ENCODE measurements around the gene RAB40C.

The RAB40C gene

DNA sequence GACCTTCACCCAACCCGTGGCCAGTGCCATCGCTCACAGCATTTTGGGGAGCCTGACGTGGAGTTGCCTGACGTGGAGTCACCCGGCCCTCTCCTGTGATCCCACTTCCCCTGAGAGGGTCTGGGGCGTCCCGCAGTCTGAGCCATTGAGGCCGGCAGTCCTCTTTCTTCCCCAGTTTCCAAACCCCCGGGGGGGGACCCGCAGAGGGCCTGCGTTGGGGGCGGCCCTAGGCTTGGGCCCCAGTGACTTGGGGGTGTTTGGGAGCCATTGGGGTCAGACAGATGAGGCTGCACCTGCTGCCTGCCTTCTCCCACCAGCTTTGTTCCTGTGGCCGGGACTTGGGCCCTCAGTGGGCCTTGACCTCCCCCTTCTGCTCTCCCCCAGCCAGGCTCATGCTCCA, 79.8 kb downstream of the RAB40C start:
- no peak overlapping the region for H3K4me3 ChIP-seq (ENCODE audit: low read length)
- DNase-seq (ENCODE audit: low read depth, low spot score): no peak

DNA sequence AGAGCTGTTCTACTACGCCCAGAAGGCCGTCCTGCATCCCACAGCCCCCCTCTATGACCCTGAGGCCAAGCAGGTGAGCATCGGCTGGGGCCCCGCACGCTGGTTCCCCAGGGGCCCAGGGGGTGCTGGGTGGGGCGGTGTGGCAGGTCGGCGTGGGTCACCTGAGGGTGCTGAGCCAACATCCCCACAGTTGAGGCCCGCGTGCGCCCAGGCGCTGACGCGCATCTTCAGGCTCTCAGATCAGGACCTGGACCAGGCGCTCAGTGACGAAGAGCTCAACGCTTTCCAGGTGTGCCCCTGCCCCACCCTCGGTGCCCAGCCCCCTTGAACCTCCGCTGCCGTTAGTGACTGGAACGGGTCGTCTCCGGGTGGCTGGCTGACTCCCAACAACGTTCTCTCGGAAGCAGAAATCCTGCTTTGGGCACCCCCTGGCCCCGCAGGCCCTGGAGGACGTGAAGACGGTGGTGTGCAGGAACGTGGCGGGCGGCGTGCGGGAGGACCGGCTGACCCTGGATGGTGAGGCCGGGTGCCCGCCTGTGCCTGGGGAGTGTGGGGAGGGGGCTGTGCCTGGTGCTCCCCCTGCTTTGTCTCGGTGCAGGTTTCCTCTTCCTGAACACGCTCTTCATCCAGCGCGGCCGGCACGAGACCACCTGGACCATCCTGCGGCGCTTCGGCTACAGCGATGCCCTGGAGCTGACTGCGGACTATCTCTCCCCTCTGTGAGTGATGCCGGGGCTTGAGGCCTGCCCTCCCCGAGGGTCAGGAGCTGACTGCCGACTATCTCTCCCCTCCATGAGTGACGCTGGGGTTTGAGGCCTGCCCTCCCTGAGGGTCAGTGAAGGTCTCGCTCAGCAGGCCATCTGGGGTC, 80.9 kb downstream of the RAB40C start:
- no peak overlapping the region for H3K4me3 ChIP-seq (ENCODE audit: low read length)
- DNase-seq (ENCODE audit: low read depth, low spot score): no peak

DNA sequence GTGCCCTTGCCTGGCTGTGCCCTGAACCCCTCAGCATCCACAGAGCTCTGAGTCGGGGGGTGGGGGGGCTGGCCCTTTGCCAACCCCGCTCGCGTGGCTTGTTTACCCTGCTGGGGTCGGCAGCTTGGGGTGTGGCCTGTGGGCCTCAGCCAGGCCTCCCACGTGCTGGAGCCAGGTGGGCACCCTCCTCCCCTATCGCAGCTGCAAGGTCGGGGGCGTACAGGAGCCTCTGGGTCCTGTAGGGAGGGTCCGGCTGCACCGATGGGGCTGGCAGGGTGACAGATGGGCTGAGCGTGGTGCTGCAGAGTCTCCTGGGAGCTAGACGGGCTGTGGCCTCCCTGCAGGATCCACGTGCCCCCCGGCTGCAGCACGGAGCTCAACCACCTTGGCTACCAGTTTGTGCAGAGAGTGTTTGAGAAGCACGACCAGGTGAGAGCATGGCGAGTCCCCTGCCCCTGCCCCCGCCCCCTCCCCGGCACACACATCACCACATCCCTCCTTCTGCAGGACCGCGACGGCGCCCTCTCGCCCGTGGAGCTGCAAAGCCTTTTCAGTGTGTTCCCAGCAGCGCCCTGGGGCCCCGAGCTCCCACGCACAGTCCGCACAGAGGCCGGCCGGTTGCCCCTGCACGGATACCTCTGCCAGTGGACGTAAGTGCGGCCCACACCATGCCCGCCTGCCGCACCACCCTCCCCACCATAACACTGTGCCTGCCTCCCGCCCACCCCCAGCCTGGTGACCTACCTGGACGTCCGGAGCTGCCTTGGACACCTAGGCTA, 81.7 kb downstream of the RAB40C start:
- no peak overlapping the region for H3K4me3 ChIP-seq (ENCODE audit: low read length)
- DNase-seq (ENCODE audit: low read depth, low spot score): no peak

DNA sequence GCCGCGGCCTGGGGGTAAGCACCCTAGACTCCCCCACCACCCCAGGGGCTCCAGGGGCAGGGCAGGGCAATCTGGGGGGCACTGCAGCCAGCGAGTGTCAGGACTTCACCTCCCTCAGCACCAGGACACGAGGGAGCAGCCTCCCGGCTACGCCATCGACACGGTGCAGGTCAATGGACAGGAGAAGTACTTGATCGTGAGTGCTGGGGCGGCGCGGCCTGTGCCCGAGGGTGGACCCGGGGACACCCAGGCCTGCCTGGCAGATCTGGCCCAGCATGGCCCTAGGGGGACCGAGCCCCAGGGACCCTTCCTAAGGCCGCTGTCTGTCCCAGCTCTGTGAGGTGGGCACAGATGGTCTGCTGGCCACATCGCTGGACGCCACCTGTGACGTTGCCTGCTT, 82.5 kb downstream of the RAB40C start:
- DNase-seq (ENCODE audit: low read depth, low spot score): no peak
- H3K4me3 ChIP-seq (ENCODE audit: low read length): no peak overlapping the region

DNA sequence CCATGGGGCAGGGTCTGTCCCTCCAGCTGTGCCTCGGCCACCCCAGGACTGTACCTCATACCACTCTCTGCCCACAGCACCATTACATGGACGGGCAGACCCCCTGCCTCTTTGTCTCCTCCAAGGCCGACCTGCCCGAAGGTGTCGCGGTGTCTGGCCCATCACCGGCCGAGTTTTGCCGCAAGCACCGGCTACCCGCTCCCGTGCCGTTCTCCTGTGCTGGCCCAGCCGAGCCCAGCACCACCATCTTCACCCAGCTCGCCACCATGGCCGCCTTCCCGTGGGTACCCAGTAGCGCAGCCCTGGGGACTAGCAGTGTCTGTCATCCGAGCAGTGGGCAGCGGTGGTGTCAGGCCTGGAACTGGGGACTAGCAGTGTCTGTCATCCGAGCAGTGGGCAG, 83.0 kb downstream of the RAB40C start:
- DNase-seq (ENCODE audit: low read depth, low spot score): no peak
- no peak overlapping the region for H3K4me3 ChIP-seq (ENCODE audit: low read length)

DNA sequence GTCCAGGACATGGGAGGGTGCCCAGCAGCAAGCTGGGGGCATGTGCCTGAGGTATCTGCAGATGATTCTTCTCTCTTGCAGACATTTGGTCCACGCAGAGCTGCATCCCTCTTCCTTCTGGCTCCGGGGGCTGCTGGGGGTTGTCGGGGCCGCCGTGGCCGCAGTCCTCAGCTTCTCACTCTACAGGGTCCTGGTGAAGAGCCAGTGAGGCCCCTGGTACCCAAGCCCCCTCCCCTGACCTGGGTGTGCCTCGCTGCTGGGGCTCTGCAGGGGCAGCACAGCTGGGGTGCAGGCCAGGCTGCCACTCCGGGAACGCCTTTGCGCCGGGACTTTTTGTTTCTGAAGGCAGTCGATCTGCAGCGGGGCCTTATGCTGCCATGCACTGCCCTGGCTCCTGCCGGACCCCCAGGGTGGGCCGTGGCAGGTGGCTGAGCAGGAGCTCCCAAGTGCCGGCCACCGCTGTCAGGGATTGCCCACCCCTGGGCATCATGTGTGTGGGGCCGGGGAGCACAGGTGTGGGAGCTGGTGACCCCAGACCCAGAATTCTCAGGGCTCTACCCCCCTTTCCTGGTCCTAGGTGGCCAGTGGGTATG, 83.6 kb downstream of the RAB40C start:
- H3K4me3 ChIP-seq (ENCODE audit: low read length): no peak overlapping the region
- DNase-seq (ENCODE audit: low read depth, low spot score): no peak

DNA sequence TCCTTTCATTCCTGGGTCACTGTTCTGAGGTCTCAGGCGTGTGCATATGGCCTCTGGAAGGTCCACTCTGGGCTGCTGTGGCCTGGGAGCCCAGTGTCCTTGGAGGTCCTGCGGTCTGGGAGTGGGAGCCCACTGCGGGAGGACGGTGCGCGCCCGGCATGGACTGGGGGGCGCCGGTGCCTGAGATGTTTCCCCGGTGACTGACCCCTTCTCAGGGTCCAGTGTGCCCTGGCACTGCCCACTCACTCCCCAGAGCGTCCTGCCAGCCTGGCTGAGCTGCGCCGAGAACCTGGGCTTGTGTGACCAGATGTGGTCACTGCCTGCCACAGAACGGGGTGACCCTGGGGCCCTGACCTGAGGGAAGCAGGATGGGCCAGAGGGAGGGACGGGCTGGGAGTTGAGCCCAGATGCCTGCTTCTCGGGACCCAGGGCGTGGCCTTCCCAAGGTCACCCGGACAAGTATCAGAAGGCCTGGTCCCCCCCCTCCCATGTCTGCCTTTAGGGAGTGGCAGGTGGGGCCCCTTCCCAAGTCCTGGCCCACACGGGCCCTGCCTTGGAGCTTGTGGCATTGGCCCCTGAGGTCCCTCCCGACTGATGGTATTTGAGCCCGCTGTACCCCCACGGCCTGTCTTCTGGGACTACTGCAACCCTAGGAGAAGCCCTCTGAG, 84.5 kb downstream of the RAB40C start:
- no peak overlapping the region for H3K4me3 ChIP-seq (ENCODE audit: low read length)
- no peak for DNase-seq (ENCODE audit: low read depth, low spot score)

DNA sequence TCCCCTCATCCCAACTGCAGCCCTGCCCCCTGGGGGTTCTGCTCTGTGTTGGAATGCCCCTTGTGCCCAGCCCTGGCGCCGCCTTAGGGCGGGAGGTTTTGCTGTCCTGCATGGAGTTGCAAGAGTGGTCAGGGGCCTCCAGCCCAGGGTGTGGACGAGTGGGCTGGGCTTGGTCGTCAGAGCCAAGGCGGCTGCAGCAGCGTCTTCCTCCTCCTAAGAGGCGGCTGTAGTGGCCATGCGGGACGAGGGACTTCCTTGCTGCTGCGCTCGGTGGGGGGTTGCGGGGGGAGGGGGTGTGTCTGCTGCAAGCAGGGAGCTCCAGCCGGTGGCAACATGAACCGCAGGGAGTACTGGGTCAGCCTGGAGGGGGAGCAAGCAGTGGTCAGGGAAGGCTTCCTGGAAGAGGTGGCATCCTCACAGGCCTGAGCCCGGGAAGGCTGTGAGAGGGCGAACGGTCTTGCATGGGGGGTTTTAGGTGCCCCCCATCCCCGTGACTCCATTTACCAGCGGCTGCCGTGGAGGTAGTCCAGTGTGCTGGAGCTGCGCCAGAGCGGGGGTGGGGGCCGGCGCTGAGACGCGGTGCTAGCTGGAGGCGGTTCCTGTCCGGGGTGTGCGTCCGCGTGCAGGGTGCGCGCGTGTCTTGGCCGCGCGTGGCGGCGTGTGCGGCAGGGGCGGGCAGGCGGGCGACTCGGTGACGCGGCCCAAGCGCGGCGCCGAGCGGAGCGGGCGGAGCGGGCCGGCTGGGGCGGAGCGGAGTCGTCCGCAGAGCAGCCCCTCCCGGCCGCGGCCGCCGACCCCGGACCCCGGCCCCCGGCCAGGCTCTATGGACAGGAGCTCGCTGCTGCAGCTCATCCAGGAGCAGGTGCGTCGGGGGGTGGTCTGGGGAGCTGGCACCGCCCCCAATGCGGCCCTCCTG, 85.4 kb downstream of the RAB40C start, which contains the start of gene RHBDL1:
Gene RHBDL1 (plus strand): TSS at position 704 of the 916 bp plus-strand sequence. CDS start 120 bp downstream, at position 824.
- DNase-seq (ENCODE audit: low read depth, low spot score): no peak
- H3K4me3 ChIP-seq (ENCODE audit: low read length): no peak within 1 kb of the TSS

DNA sequence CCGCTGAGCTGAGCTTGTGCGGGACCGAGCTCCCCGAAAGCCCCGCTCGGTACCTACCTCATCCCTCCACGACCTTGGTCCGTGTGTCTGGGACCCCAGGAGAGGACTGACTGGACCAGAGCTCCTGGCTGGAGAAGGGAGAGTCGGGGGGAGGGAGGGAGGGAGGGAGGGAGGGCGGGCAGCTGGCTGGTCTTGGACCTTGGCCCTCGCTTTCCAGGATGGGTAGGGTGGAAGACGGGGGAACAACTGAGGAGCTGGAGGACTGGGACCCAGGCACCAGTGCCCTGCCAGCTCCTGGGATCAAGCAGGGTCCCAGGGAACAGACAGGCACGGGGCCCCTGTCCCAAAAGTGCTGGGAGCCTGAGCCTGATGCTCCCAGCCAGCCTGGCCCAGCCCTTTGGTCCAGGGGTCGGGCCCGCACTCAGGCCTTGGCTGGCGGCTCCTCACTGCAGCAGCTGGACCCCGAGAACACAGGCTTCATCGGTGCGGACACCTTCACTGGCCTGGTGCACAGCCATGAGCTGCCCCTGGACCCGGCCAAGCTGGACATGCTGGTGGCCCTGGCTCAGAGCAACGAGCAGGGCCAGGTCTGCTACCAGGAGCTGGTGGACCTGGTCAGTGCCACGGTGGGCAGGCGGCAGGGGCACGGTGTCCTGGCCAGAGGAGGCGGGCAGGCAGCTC, 86.2 kb downstream of the RAB40C start:
- no peak overlapping the region for H3K4me3 ChIP-seq (ENCODE audit: low read length)
- DNase-seq (ENCODE audit: low read depth, low spot score): no peak

DNA sequence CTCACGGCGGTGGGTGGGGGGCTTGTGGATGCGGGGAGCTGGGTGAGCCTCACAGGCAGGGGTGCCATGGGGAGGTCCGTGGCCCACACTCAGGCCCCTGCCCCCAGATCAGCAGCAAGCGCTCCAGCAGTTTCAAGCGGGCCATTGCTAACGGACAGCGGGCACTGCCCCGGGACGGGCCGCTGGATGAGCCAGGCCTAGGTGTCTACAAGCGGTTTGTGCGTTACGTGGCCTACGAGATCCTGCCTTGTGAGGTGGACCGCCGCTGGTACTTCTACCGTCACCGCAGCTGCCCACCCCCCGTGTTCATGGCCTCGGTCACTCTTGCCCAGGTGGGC, 86.7 kb downstream of the RAB40C start:
- H3K4me3 ChIP-seq (ENCODE audit: low read length): no peak overlapping the region
- no peak for DNase-seq (ENCODE audit: low read depth, low spot score)

DNA sequence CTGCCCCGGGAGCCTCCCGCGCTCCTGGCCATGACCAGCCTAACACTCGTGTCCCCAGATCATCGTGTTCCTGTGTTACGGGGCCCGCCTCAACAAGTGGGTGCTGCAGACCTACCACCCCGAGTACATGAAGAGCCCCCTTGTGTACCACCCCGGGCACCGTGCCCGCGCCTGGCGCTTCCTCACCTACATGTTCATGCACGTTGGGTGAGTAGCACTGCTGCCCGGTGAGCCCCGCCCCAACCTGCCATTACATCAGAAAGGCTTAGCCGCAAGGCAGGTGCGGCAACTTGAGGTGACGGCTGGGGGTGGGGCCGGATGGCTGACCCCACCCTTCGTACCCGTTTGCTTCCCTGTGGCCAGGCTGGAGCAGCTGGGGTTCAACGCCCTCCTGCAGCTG, 87.0 kb downstream of the RAB40C start:
- no peak overlapping the region for H3K4me3 ChIP-seq (ENCODE audit: low read length)
- no peak for DNase-seq (ENCODE audit: low read depth, low spot score)

DNA sequence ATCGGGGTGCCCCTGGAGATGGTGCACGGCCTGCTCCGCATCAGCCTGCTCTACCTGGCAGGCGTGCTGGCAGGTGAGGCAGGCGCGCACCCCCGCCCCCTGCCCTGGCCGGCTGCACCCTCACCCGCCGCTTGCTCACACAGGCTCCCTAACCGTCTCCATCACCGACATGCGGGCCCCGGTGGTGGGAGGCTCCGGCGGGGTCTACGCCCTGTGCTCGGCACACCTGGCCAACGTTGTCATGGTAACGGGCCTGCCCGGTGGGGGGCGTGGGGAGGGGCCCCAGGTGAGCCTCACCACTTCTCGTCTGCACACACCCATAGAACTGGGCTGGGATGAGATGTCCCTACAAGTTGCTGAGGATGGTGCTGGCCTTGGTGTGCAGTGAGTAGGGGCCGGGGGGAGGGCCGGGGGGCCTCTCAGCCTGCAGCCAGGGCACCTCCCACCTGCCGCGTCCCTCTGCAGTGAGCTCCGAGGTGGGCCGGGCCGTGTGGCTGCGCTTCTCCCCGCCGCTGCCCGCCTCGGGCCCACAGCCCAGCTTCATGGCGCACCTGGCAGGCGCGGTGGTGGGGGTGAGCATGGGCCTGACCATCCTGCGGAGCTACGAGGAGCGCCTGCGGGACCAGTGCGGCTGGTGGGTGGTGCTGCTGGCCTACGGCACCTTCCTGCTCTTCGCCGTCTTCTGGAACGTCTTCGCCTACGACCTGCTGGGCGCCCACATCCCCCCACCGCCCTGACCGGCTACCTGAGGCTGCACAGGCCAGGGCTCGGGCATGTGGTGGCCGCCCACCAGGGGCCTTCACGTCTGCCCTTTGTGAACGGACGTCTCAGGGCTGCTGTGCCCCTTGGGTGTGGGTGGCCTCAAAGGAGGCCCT, 87.7 kb downstream of the RAB40C start:
- no peak for DNase-seq (ENCODE audit: low read depth, low spot score)
- H3K4me3 ChIP-seq (ENCODE audit: low read length): no peak overlapping the region

DNA sequence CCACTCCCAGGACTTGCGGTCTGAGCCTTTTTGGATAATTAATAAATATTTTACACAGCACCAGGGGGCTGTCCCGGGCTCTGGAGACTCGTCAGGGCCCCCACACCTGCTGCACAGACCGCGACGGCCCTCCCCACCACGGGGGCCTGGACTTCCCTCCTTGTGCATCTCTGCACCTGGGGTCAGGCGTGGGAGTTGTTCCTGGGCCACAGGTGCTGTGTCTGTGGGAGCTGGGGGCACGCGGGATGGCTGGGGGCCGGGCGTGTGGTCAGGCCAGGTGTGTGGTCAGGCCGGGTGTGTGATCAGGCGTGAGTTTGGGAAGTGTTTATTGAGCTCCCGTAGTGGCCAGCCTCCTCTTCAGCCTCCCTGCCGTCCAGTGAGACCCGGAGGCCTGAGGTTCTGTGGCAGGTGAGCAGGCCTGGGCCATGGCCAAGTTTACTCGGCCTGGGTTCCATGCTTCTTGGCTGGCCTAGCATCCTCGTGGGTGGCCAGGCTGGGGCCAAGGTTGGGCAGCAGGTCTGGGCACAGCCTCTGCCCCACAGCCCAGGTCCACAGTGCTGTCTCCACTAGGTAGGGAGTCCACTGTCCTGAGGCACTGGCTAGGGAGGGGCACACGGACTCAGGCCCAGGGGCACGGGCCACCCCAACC, 88.5 kb downstream of the RAB40C start:
- no peak overlapping the region for H3K4me3 ChIP-seq (ENCODE audit: low read length)
- DNase-seq (ENCODE audit: low read depth, low spot score): no peak
